B cell (primary cell): Measurements from ENCODE around the gene CERK. TPM values are rescaled to one million over a fixed set of nuclear protein-coding genes. Genes with fewer than 3 reads are reported as not detected.

Source experiments
- ATAC-seq: fragments of 200-7000 bp; cut with Tn5 transposase; one replicate; pipeline ENCODE4 v1.10.0; 2021; ENCODE audit warnings: low read depth, mild to moderate bottlenecking, moderate number of reproducible peaks, moderate library complexity
- CTCF ChIA-PET: fragments of 350-600 bp; sonication (Branson Sonifier 250); formaldehyde crosslinking; loops from one replicate; lab custom pipeline; 2021; ENCODE audit warnings: antibody characterized with exemption, inconsistent platforms; lab: Charles Lee
- POLR2A ChIA-PET: fragments of 350-600 bp; sonication (Branson Sonifier 250); formaldehyde crosslinking; loops from one replicate; lab custom pipeline; 2021; ENCODE audit warnings: antibody characterized with exemption; lab: Charles Lee
- DNase-seq: peaks from one replicate; pipeline ENCODE4 v3.0.0; 2013
- H2AFZ ChIP-seq: 2 replicates; pipeline ENCODE4 v1.6.1; 2012; ENCODE audit warnings: mild to moderate bottlenecking, low read depth, low read length; ENCODE audit not compliant: insufficient read depth, poor library complexity, severe bottlenecking
- H3K27ac ChIP-seq, 2 donors: 1 replicate in 1 of 2; 2 replicates in 1 of 2; pipeline ENCODE4 v1.5.1; 2012 to 2013; ENCODE audit warnings: low read length in 2 of 2, mild to moderate bottlenecking in 2 of 2, moderate library complexity in 1 of 2
- H3K27me3 ChIP-seq, 4 experiments: fragments of 200-600 bp in 1 of 4; sonication (generic) in 1 of 4; replicated peaks in 1 of 4; 1 replicate in 2 of 4; 2 replicates in 2 of 4; pipeline versions ENCODE4 v1.6.1 to v1.7.0; 2013 to 2016; ENCODE audit warnings: low read length in 3 of 4, mild to moderate bottlenecking in 2 of 4, mixed read lengths in 1 of 4, moderate library complexity in 1 of 4; ENCODE audit not compliant: insufficient read depth in 4 of 4, control insufficient read depth in 3 of 4; ENCODE audit errors: control extremely low read depth in 1 of 4
- H3K36me3 ChIP-seq, 2 experiments: replicated peaks in 1 of 2; 1 replicate in 1 of 2; 2 replicates in 1 of 2; pipeline versions ENCODE4 v1.6.1 to v1.7.1; 2013; ENCODE audit warnings: low read length in 1 of 2; ENCODE audit not compliant: insufficient read depth in 2 of 2, control insufficient read depth in 1 of 2; ENCODE audit errors: control extremely low read depth in 1 of 2, extremely low read depth in 1 of 2
- H3K4me1 ChIP-seq, 2 donors: fragments of 200-600 bp in 1 of 2; sonication (generic) in 1 of 2; 1 replicate in 1 of 2; 2 replicates in 1 of 2; pipeline versions ENCODE4 v1.5.1 to v1.6.1; 2013 to 2017; ENCODE audit warnings: low read length in 2 of 2; ENCODE audit not compliant: control insufficient read depth in 2 of 2, insufficient read depth in 2 of 2
- H3K4me2 ChIP-seq: replicated peaks from 2 replicates; pipeline ENCODE3; 2012; ENCODE audit warnings: mild to moderate bottlenecking, low read depth, low read length; ENCODE audit not compliant: poor library complexity, severe bottlenecking
- H3K4me3 ChIP-seq, 5 experiments: fragments of 200-600 bp in 1 of 5; sonication (generic) in 1 of 5; 1 replicate in 3 of 5; 2 replicates in 2 of 5; pipeline versions ENCODE4 v1.5.1 to v1.7.0; 2011 to 2016; ENCODE audit warnings: low read length in 4 of 5, mild to moderate bottlenecking in 4 of 5, low read depth in 2 of 5, control low read depth in 1 of 5, moderate library complexity in 1 of 5; ENCODE audit not compliant: insufficient read depth in 1 of 5; ENCODE audit errors: control extremely low read depth in 1 of 5, extremely low read depth in 1 of 5
- H3K79me2 ChIP-seq: fragments of 200-600 bp; sonication (generic); one replicate; pipeline ENCODE4 v1.6.0; 2016; ENCODE audit warnings: low read length; ENCODE audit not compliant: control insufficient read depth, insufficient read depth
- H3K9ac ChIP-seq: fragments of 200-600 bp; sonication (generic); 2 replicates; pipeline ENCODE4 v1.6.1; 2017; ENCODE audit warnings: mild to moderate bottlenecking, low read length, moderate library complexity
- H3K9me3 ChIP-seq, 3 donors: one replicate each; pipeline versions ENCODE4 v1.6.1 to v1.7.1; 2013; ENCODE audit warnings: low read length in 2 of 3; ENCODE audit not compliant: control insufficient read depth in 2 of 3, insufficient read depth in 1 of 3; ENCODE audit errors: control extremely low read depth in 1 of 3
- H4K20me1 ChIP-seq: 2 replicates; pipeline ENCODE4 v1.6.0; 2012; ENCODE audit warnings: mild to moderate bottlenecking, low read length; ENCODE audit not compliant: insufficient read depth, control insufficient read depth, poor library complexity, severe bottlenecking
- H3K27ac Mint-ChIP-seq: one replicate; pipeline ENCODE4 v1.8.0; 2021; ENCODE audit warnings: mixed read lengths
- H3K27me3 Mint-ChIP-seq: one replicate; pipeline ENCODE4 v1.8.0; 2021; ENCODE audit warnings: mixed read lengths
- H3K4me1 Mint-ChIP-seq: one replicate; pipeline ENCODE4 v1.8.0; 2021; ENCODE audit warnings: mixed read lengths
- H3K4me3 Mint-ChIP-seq: one replicate; pipeline ENCODE4 v1.8.0; 2021; ENCODE audit warnings: mixed read lengths
- H3K9me3 Mint-ChIP-seq: one replicate; pipeline ENCODE4 v1.8.0; 2022; ENCODE audit warnings: mixed read lengths; ENCODE audit not compliant: insufficient read depth
- CTCF ChIP-seq: fragments of 200-600 bp; IDR thresholded peaks from one replicate; pipeline ENCODE4 v1.8.0; 2022; ENCODE audit warnings: antibody characterized with exemption, mild to moderate bottlenecking
- EZH2 ChIP-seq: IDR thresholded peaks from 2 replicates; pipeline ENCODE4 v1.6.1; 2012; ENCODE audit warnings: borderline replicate concordance, low read depth, mild to moderate bottlenecking, moderate library complexity, low read length; ENCODE audit not compliant: insufficient read depth, poor library complexity, severe bottlenecking
- WGBS: methylation state at CpG from one replicate; pipeline ENCODE4 v1.1.5; 2013; ENCODE audit warnings: missing lambda C conversion rate; ENCODE audit not compliant: insufficient coverage; 5-methylcytosine and 5-hydroxymethylcytosine counted together
- intact Hi-C: fragments of 100-400 bp; cut with micrococcal nuclease; formaldehyde crosslinking; loops from one replicate; pipeline ENCODE4 v1.10.0; 2022
- polyA plus RNA-seq: library from polyadenylated mRNA; depleted of rRNA; stranded (reverse); fragments of >200 nt; gene quantifications from 2 replicates; pipeline ENCODE4 v1.2.3, GENCODE V29; 2012
- total RNA-seq, 2 donors: library from RNA; stranded (reverse); fragments of 120-200 nt in 1 of 2; gene quantifications; 1 replicate in 1 of 2; 2 replicates in 1 of 2; pipeline versions ENCODE4 v1.2.3 to v1.2.4, GENCODE V29; 2013 to 2022

Gene CERK
- total and polyA plus RNA-seq, 2 donors (not counting 1 experiment from before 2014, with no cell fraction given) = 23.2 to 48.3 TPM

- no peak for ATAC-seq
- Histone ChIP-seq H2AFZ (no peak overlapping the region), H3K9ac (no peak overlapping the region), H3K79me2 (peaks cover 32% of the 10 kb centered on the region), H3K9me3 (peaks cover 0 to 6% (median 0%) of the 10 kb centered on the region in 3 donors), H3K4me1 (peaks cover 32 to 39% of the 10 kb centered on the region in 2 donors), H3K4me2 (peak overlapping the region; percentile 76), H3K27ac (no peak overlapping the region), H3K27me3 (peaks cover 0 to 21% (median 0%) of the 10 kb centered on the region in 4 experiments), H3K36me3 (peaks cover 0 to 39% of the 10 kb centered on the region in 2 experiments), H3K4me3 (no peak overlapping the region), H4K20me1 (peaks cover 85% of the 10 kb centered on the region)
- POLR2A ChIA-PET = interaction anchor here (0.7 kb wide), 1 partner anchor 132 kb away, joined by 3 read pairs; no protein-coding TSS in a partner anchor
- Mint-ChIP-seq H3K27ac (no peak overlapping the region), H3K4me1 (peaks cover 34% of the 10 kb centered on the region), H3K27me3 (no peaks in the 10 kb centered on the region), H3K9me3 (no peaks in the 10 kb centered on the region), H3K4me3 (no peak overlapping the region)
- DNase-seq = no peak
- 97% methylated on average over 13 of the region's 13 CpGs for WGBS
- TF ChIP-seq CTCF (no peak), EZH2 (no peak)
- CTCF ChIA-PET = interaction anchor here (1.4 kb wide), 1 partner anchor 112 kb away, joined by 4 read pairs; no protein-coding TSS in a partner anchor
- intact Hi-C loops = loop anchor here (2.0 kb wide), 1 partner anchor 59 kb away; no protein-coding TSS in a partner anchor
Measured at GRCh38 chr22:46675479-46675878, 62.6 kb downstream of the CERK start.

DNA sequence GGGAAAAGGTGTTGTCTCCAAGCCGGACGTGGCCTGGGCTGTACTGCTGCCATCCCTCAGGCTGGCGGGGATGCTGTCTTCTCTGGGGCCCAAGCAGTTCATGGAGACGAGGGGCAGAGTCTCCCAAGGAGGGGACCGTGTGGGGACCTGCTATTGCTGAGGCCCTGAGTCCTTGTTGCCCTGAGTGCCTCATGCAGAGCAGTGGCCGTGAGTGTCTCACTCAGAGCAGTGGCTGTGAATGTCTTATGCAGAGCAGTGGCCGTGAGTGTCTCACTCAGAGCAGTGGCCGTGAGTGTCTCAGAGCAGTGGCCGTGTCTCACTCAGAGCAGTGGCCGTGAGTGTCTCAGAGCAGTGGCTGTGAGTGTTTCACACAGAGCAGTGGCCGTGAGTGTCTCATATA, 63.1 kb downstream of the CERK start:
- H2AFZ ChIP-seq = no peak overlapping the region
- peaks cover 0 to 6% (median 0%) of the 10 kb centered on the region in 3 donors for H3K9me3 ChIP-seq
- peaks cover 32 to 39% of the 10 kb centered on the region in 2 donors for H3K4me1 ChIP-seq
- Mint-ChIP-seq H3K4me1 (peaks cover 34% of the 10 kb centered on the region), H3K9me3 (no peaks in the 10 kb centered on the region), H3K27ac (peak overlapping the region; percentile 37), H3K27me3 (no peaks in the 10 kb centered on the region), H3K4me3 (peak overlapping the region; percentile 93)
- peaks cover 81% of the 10 kb centered on the region for H4K20me1 ChIP-seq
- TF ChIP-seq EZH2 (no peak), CTCF (no peak)
- peaks cover 0 to 45% of the 10 kb centered on the region in 2 experiments for H3K36me3 ChIP-seq
- DNase-seq (no peak), ATAC-seq (no peak)
- POLR2A ChIA-PET = interaction anchor here (0.7 kb wide), 1 partner anchor 132 kb away, joined by 3 read pairs; no protein-coding TSS in a partner anchor
- peak overlapping the region; percentile 76 for H3K4me2 ChIP-seq
- CTCF ChIA-PET = no interaction called here
- peak overlapping the region in 3 of 5 experiments; percentile 25 to 40 (median 27) for H3K4me3 ChIP-seq
- intact Hi-C loops = loop anchor here (1.0 to 5.0 kb wide), 4 partner anchors 9 to 88 kb away; no protein-coding TSS in a partner anchor
- peak overlapping the region in 1 of 2 donors; percentile 25 for H3K27ac ChIP-seq
- 39% methylated on average over 11 of the region's 11 CpGs for WGBS
- peaks cover 32% of the 10 kb centered on the region for H3K79me2 ChIP-seq
- H3K9ac ChIP-seq = peak overlapping the region; percentile 40
- peaks cover 0 to 21% (median 0%) of the 10 kb centered on the region in 4 experiments for H3K27me3 ChIP-seq
